GM19351 (cell line): ENCODE measurements around the gene LBHD2.

Experiments
- ATAC-seq: cut with Tn5 transposase; IDR thresholded peaks from one replicate; pipeline ENCODE4 v1.9.1; 2021; ENCODE audit warnings: mild to moderate bottlenecking, moderate library complexity; ENCODE audit not compliant: unreplicated experiment

Gene LBHD2

DNA sequence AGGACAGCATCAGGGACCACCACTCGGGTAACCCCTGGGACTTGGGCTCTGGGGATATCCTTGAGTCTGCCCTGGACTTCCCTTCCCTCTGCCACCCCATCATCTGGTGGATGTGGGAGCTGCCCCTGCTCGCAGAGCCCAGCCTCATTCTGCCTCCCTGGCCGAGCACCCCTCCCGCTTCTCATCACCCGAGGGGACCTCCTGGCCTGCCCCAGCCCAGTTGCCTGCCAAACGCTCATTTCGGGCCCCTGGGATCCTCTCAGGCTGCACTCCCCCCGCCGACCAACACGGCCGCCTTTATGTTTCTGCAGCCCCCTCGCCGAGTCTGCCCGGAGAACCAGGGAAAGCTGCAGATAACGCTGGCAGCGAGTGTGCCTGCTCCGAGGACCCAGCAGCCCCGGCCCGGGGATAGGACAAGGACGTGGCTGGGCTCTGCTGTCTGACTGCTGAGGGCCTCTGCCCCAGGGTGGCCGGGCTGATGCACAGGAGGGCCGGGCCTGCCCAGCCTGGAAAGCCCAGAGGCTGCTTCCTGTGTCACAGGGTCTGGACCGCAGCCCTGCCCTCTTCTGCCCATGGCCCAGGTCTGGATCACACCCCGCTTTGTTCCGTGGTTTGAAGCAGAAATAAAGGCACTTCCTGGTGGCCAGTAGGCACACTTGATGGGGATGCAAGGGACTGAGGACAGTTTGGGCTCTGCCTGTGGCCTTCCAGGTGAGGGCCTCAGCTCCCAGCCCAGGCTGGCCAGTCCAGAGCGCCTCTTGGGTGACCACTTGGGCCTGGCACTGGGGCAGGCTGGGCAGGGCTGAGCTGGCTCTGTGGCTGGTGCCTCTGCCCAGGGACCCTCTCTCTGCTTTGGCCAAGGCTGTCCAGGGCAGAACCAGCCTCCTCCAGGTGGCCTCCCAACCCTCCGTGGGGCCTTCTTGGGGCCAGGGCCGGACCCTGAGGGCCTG lies 5.7 kb downstream of the LBHD2 start:
- ATAC-seq = no peak

DNA sequence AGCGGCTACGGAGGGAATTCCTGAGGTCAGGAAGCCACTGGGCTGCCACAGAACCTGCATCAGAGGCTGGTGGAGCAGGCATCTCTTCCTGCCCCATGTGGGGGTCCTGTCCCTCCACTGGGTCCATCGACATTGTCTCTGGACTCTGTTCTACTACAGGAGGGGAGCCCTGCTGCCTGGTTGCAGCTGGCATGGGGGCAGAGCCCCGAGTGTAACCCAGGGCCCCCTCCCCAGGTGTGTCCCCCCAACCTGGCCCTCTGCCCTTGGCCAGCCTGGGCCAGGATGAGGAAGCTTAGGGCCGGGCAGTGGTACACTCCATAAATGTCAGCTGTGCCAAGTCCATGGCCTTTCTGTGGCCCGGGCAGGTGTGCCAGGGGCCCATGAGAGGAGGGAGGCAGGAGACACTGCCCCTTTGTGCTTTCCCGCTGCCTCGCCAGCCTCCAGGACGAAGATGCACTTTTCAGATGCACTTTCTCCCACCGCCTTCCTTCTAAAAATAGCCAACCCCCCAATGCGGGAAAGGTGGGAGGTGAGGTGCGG lies 6.5 kb downstream of the LBHD2 start:
- ATAC-seq = no peak

- no peak for ATAC-seq
Measured at GRCh38 chr14:103091041-103091882, 7.3 kb downstream of the LBHD2 start.

GRCh38 chr14:103091883-103092222 lies 7.8 kb downstream of the LBHD2 start:
- ATAC-seq = no peak

GRCh38 chr14:103093856-103094405 lies 9.9 kb downstream of the LBHD2 start:
- no peak for ATAC-seq

GRCh38 chr14:103094406-103095209 lies 10.6 kb downstream of the LBHD2 start, which contains the start of gene EXOC3L4:
Gene EXOC3L4, plus strand, starts transcription at chr14:103094725. Its CDS starts 5,495 bp downstream, at chr14:103100220.
- no peak for ATAC-seq

DNA sequence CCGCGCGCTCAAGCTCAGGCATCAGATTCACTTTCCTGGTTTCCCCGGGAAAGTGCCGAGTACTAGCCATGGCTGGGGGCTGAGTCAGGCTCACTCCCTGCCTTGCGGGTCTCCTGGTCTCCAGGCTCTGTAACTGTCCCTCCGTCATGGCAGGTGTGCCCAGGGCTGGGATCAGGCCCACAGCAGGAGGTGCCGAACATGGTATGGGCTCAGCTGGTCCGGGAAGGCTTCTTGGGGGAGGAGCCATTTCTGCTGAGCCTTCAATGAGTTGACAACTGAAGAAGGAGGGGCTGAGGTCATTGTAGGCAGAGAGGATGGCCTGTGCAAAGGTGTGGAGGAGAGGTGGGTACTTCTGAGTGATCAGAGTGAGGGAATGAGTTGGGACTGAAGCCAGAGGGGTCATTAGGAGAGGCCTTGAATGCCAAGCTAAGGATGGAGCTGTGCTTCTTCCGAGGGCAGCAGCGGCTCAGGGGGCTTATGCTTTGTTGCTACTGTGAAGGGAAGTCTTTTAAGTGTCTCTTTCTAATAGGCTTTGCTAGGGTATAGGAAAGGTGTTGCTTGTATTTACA lies 11.3 kb downstream of the LBHD2 start:
- ATAC-seq = no peak

- no peak for ATAC-seq
Measured at GRCh38 chr14:103096387-103096786, 12.4 kb downstream of the LBHD2 start.

DNA sequence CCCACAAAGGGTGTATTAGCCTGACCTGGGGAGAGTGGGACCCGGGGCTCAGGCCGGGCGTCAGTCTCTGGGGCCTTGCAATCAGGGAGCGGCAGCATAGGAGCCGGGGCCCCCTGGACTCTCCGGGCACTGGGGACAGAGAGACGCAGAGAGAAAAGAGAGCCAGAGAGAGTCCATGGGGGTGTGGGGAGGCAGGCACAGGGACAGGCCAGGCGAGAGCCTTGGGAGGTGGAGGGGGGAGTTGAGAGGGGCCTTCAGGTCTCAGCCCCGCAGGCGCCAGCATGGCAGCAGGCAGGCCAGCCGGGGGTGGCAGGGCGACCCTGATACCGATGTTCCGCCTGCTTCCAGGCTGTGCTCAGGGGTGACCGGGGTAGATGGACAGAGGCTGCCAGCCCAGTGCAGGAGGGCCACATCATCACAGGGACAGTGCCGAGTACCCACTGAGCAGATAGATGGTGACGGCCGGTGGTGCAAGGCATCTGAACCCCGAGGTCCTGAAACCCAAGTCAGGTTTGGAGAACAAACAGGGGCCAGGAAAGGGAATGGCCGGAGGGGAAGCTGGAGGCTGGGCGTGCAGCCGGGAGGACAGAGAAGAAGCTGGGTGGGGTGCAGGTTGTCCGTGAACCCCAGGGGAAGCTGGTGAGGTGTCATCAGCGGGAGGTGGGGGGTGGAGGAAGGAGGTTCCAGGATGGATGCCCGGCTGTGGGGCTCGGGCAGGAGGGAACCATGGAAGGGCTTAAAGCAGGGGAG lies 13.4 kb downstream of the LBHD2 start:
- no peak for ATAC-seq

DNA sequence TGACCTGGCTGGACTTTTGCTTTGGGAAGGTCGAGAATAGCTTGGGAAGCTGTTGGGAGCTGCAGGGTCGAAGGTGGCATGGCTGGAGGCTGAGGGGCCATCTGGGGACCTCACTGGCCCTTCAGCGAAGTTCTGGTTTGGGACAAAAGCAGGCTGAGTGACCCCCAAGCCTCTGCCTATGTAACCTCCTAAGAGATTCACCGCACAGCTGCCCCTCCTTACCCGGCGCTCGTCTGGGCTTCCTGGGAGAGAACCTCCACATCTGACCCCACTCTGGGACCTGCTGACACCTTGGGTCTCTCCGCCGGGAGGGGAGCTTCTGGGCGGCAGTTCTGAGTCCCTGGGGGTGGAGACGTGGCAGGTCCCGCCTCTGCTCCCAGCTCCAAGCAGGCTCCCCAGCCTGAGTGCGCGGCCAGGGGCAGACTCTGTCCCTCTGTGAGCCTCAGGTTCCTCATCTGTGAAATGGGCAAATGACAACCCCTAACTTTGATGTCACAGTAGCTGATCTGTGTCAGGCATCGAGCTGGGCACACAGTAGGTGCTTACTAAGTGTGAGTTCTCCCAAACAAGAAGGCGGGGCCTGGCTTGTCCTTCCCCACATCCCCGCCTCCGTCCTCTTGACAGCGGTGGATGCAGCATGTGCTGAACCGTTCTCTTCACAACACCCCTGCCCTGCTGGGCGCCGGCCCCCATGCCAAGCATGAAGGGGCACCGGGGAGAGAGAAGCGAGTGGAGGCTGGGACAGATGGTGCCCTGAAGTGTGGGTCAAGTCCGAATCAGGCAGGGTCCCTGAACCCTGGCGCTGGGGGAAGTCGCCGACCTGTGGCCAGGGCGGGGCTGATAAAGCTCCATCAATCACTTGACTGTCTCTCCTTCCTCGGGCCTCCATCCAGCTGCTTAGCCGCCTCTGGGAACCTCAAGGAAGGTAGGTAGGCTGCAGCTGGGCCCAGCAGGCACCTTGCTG lies 14.3 kb downstream of the LBHD2 start:
- no peak for ATAC-seq

DNA sequence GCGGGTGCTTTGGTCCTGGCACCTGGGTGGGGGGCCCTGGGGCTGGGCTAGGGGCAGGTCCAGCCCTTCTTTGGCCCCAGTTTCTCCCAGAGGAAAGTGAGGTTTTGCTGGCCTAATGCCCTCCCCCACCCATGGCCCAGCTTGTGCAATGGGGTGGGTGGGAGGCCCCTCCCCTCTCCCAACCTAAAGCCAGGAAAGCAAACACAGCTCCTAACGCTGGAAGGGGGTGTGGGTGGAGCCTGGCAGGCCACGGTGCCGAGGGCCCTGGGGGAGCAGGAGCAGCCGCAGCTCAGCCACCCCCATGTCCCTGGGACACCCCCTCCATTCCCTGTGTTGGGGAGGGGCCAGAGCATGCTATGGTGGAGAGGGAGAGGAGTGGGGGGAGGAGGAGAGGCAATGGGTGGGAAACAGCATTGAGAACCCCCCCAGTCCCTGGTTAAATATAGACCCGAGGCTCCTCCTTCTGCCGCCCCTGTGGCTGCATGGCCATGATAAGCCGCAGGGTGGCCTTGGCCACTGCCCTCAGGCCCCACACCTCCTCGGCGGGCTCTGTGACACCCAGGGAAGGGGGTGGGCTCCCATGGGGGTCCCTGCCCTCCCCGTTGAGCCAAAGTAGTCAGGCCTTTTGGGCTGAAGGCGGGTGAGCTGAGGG lies 15.2 kb downstream of the LBHD2 start:
- no peak for ATAC-seq

- ATAC-seq = no peak
Measured at GRCh38 chr14:103099733-103100280, 15.8 kb downstream of the LBHD2 start.

DNA sequence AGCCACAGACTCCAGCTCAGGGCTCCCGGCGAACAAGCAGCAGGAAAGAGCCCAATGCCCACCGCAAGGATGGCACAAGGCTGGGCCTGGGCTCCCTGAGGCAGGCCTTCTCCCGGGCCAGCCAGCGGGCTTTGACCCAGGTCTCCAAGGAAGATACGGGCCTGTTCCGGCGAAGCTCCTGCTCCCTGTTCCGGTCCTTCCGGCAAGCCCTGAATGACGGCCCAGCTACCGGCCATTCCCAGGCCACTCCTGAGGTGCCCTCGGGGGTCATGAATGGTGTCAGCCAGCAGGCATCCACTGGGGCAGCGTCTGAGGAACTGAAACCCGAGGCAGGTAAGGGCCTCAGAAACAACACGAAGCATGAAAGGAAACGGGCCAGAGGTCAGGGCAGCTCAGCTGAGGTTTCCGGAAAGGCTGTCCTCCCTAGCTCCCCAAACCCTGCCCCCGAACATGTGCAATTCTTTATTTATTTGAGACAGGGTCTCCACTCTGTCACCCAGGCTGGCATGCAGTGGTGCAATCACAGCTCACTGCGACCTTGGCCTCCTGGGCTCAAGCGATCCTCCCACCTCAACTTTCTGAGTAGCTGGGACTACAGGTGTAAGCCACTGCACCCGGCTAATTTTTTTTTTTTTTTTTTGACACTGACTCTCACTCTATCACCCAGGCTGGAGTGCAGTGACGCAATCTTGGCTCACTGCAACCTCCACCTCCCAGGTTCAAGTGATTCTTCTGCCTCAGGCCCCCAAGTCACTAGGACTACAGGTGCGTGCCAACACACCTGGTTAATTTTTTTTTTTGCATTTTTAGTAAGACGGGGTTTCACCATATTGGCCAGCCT lies 16.5 kb downstream of the LBHD2 start:
- peak; percentile 76 for ATAC-seq

- no peak for ATAC-seq
Measured at GRCh38 chr14:103101257-103101962, 17.4 kb downstream of the LBHD2 start.

- no peak for ATAC-seq
Measured at GRCh38 chr14:103101963-103102688, 18.1 kb downstream of the LBHD2 start.
